HG03558 (cell line): ENCODE measurements around the gene ANKRD13A.
A peak's percentile ranks its signal among the peaks of the same experiment; 100 is the strongest.
"Not testable (repeated sequence)": the region's sequence is repeated elsewhere in the genome, so short reads cannot be mapped to it uniquely, and the experiment has no call there.

Experiments used
- ATAC-seq: cut with Tn5 transposase; IDR thresholded peaks from one replicate; pipeline ENCODE4 v1.9.1; 2021; ENCODE audit warnings: moderate number of reproducible peaks; ENCODE audit not compliant: unreplicated experiment; ENCODE audit errors: extremely low read depth

The ANKRD13A gene

DNA sequence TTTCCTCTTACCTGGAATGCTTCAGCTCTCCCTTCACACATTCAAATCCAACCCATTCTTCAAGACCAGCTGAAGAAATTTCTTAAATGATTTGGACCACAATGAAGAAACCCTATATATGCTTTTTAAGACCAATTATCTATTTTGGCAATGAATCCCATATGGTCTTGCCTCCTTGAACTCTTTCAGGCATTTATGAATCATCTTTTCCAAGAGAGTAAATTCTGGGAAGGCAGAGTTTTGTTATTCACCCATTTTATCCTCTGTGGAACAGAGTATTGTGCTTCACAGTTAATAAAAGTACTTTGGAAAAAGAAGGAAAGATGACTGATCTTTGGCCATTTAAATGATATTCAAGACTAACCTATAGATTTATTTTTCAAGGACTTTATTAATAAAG, 17.0 kb upstream of the ANKRD13A start:
- ATAC-seq, result no peak

DNA sequence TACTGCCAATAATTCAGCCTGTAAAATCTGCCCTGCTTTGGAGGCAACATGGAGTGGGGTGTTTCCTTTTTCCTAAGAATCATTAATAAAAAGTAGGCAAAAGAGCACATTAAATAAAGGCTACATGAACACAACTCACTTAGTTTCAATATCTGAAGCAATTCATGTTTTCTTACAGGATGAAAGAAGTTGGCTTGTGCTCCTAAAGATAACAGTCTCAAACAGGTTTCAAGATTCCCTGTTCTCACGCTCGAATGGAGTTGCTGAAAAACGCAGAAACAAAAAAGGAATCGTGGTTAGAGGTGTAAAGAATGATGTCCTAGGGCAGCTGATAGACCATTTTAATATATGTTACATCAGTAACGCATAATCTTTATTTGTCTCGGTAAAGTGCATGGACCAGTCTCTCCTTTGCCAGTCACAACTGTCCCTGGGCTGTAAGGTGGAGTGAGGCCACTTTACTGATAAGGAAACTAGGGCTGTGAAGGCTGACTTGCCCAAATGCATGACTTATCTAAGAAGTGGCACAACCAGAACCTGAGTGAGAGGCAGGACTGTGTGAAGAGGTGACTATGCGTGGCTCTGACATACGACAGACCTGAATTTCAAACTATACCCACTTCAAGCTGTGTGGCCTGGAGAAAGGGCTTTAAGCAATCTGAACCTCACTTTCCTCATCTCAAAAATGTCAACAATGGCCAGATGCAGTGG, 15.6 kb upstream of the ANKRD13A start:
- ATAC-seq, result no peak

DNA sequence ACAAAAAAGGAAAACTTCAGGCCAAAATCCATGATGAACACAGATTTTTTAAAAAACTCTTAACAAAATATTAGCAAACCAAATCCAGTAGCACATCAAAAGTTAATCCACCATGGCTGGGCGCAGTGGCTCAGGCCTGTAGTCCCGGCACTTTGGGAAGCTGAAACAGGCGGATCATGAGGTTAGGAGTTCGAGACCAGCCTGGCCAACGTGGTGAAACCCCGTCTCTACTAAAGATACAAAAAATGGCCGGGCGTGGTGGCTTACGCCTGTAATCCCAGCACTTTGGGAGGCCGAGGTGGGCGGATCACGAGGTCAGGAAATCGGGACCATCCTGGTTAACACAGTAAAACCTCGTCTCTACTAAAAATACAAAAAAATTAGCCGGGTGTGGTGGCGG, 13.0 kb upstream of the ANKRD13A start:
- ATAC-seq, result not testable (repeated sequence)

DNA sequence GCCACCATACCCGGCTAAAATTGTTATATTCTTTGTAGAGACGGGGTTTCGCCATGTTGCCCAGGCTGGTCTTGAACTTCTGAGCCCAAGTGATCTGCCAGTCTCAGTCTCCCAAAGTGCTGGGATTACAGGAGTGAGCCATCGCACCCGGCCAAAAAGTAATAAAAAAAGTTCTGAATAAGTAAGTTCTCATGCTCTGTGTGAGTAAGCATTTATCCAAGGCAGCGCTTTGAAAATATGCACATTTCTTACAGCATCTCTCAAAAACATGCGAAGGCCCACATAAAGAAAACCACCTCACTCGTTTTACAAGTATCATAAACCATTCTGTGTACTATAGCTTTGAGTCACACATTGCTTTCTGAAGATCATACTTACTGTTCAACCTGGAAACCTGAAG, 11.6 kb upstream of the ANKRD13A start:
- no peak for ATAC-seq

- ATAC-seq, result no peak
These were observed 11.0 kb upstream of the ANKRD13A start for GRCh38 chr12:109988274-109988673.

DNA sequence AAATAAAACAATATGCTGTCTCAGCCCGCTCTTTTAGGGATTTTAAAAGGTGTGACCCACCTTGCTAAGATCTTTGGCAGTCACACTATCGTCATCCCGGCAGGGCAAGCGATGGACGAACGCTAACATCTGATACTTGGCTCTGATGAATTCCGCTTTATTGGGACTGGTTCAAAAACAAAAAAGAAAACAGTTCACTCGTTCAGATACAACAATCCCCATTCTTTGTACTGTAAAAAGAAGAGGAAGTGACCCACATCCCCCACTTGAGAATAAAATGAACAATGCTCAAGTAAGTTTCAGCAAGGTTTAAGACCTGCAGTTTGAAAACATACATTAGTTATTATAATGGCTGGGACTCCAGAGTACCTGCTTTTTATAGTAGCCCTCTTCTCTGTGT, 10.3 kb upstream of the ANKRD13A start:
- no peak for ATAC-seq

DNA sequence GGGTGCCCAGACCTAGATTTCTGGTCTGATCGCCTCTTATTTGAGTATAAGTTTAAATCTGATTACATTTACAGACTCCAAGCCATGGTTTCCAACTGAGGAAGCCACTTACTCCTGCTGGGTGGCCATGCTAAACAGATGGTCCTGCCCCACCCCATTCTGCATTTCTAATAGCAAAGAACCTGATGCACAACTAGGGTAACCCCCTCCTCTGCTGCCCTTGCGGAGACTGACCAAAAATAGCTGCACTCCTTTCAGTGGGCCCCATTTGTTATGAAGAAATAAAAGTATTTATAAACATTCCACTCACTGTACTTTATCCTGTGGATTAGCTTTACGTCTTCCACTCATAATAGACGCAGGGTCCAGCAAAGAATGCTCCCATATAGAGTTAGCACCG, 9.8 kb upstream of the ANKRD13A start:
- no peak for ATAC-seq

DNA sequence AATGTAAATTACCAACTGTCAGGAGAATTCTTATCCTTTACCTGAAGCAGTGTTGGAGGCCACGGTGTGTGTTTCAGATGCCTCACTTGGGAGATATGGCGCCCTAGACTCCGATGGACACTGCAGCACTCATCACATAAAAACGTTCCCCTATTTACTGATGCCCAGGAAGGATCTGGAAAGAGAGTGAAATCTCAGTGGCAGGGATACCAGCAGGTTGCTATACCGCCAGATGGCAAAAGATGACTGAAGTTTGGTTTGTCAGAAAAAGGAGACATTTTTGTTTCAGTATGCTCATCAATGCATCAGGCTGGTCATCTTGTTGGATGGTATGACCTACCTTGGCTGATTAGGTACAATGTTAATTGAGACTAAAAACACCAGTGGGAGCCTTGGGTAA, 7.6 kb upstream of the ANKRD13A start:
- no peak for ATAC-seq

GRCh38 chr12:109993091-109993490, 6.1 kb upstream of the ANKRD13A start:
- no peak for ATAC-seq

DNA sequence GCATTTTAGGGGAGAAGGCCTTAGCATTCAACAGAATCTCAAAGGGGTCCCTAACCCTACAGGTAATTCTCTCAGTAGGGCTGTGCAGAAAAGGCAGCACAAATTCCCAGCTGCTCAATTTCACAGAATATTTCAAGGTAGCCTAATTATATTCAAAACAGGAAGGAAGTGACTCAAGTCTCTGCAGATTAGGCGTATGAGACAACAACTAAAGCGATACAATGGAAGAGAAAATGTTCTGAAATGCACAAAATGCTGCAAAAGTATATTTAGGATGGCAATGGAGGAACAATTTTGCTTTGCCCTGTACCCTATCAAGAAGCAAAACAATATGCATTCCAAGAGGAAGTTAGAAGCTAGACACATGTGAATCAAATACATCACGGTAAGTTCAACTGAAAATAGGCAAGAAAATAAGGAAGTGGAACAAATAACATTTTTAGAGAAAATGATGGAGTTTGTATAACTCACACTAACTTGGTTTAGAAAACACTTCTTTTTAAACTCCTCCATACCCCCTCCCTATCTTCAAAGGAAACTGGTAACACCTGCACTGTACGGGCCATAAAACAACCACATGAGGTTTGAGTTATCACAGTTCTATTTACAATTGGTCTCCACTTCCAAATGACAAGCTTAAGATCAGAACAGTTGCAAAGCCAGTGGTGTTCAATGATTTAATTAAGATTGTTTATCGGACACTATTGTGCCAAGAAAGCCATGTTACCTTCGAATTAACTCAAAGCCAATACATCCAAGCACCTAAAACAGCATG, 4.6 kb upstream of the ANKRD13A start:
- no peak for ATAC-seq

GRCh38 chr12:109995361-109995685, 3.9 kb upstream of the ANKRD13A start:
- ATAC-seq, result no peak

DNA sequence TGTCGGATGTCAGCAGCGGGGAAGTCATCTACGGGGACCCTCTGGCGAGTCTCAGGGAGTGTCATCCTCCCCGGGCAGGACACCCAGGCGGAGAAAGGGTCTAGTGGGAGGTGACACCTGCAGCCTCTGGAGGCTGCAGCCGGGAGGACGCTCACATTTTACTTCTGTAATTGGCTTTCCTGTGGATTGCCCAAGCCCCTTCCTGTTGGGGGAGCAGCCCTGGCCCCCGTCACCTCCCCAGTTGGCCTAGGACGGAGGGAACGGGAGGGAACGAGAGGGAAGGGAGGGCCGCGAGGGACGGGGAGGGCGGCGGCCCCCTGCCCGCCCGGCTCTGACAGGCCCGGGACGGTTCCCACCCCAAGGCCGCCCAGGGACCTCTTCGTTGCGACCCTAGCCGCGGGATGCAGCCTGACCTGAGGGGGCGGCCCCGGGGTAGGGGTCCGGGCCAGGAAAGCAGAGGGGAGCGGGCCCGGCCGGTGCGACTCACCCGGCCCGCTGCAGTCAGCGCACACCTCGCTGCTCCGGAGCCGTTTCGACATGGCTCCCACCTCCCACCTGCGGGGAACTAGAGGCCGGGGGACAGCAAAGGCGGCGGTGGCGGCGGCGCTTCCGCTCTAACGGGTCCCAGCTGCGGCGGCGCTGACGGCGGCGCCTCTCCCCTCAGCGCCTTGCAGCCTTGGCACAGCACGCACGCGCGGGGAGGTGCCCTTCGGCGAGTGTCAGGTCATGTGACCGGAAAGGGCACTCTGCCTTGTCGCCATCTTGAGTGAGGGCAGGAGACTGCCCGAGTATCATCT, 3.3 kb upstream of the ANKRD13A start, which contains the start of gene GIT2:
GIT2 (minus strand) TSS at position 683 of the 797 bp plus-strand sequence; CDS start at position 539, 144 bp downstream.
- ATAC-seq, result peak; percentile 35

DNA sequence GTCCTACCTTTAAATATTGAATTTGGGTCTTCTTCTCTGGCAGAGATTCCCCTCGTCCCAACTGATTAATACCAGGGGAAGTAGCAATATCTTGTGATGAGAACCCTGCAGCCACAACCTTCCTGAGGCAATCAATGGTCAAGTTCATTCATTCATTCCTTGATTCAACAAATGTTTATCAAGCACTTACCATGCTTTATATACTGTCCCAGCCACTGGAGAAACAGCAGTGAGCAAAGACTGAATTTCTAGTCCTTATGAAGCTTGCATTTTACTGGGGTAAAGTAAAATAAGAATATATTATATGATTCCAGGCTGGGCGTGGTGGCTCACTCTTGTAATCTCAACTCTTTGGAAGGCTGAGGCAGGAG, 2.8 kb upstream of the ANKRD13A start:
- ATAC-seq, result no peak

GRCh38 chr12:109997393-109997792, 1.8 kb upstream of the ANKRD13A start:
- ATAC-seq, result no peak

DNA sequence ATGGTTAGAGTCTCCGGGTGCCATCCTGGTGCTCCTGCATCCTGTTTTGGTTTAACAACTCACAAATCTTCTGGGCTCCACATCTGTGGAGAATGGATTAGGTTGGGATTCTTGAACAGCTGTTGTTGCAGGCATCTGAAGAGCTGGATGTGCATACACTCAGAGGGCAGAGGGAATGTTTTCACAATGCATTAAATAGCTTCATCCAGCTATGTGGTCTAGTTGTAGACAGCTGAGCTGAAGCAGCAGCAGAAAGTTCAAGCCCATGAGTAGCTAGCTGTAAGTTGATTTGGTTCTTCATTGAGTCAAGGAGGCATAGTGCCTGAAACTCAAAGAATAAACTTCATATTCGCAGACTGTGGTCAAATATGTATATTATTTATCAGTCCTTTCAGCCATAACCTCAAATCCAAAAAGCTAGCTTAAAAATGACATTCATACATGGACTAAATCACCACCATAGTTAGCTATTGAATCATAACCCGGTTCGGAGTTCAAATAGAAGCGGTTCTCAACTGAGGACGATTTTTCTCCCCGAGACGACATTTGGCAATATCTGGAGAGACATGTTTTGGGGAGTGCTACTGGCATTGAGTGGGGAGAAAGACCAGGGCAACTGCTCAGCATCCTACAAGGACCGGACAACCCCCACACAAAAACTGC, 858 bp upstream of the ANKRD13A start:
- no peak for ATAC-seq

GRCh38 chr12:109999649-109999971, 380 bp downstream of the ANKRD13A start:
- no peak for ATAC-seq

GRCh38 chr12:109999983-110000505, 814 bp downstream of the ANKRD13A start:
- ATAC-seq, result no peak

DNA sequence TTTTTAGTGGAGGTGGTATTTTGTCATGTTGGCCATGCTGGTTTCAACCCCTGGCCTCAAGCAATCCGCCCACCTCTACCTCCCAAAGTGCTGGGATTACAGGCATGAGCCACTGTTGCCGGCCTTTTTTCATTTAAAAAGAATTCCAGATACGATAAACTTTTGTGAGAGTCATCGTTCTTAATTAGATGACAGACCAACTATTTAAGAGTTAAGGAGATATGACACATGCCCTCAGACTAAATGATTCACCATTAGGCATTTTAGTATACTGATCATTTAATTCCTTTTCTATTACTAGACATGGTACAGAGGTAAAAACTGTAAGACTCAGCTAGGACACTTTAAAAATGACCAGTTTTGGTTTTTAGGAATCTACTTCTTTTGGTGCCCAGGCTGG, 2.4 kb downstream of the ANKRD13A start:
- no peak for ATAC-seq

- ATAC-seq, result no peak
These were observed 3.7 kb downstream of the ANKRD13A start for GRCh38 chr12:110002676-110003515.

DNA sequence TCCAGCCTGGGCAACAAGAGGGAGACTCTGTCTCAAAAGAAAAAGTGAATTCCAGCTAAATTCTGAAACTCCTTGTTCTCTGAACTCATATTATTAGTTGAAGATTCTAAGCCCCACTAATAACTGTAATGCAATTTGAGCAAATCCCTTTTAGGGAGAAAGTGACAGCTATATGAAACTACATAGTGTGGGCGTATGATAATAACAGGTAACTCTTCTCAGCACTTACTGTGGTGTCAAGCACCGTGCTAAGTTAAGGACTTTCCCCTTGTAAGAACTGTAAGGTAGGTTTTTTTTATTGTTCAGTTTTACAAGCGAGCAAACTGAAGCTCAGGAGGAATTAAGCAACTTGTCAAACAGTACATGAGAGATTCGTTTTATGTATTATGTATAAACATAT, 5.4 kb downstream of the ANKRD13A start:
- peak; percentile 47 for ATAC-seq
